HG02885 (cell line): ENCODE results near the gene DYNC2LI1.
"Not testable (repeated sequence)": the region's sequence is repeated elsewhere in the genome, so short reads cannot be mapped to it uniquely, and the experiment has no call there.

ENCODE experiments used
- ATAC-seq: cut with Tn5 transposase; IDR thresholded peaks from one replicate; pipeline ENCODE4 v1.9.1; 2021; ENCODE audit warnings: mild to moderate bottlenecking; ENCODE audit not compliant: unreplicated experiment, poor library complexity

Gene DYNC2LI1

GRCh38 chr2:43773876-43774613 lies at the start of gene DYNC2LI1:
Gene DYNC2LI1, plus strand, starts transcription at chr2:43774039. Its CDS starts 100 bp downstream, at chr2:43774139.
- peak; percentile 100 for ATAC-seq

DNA sequence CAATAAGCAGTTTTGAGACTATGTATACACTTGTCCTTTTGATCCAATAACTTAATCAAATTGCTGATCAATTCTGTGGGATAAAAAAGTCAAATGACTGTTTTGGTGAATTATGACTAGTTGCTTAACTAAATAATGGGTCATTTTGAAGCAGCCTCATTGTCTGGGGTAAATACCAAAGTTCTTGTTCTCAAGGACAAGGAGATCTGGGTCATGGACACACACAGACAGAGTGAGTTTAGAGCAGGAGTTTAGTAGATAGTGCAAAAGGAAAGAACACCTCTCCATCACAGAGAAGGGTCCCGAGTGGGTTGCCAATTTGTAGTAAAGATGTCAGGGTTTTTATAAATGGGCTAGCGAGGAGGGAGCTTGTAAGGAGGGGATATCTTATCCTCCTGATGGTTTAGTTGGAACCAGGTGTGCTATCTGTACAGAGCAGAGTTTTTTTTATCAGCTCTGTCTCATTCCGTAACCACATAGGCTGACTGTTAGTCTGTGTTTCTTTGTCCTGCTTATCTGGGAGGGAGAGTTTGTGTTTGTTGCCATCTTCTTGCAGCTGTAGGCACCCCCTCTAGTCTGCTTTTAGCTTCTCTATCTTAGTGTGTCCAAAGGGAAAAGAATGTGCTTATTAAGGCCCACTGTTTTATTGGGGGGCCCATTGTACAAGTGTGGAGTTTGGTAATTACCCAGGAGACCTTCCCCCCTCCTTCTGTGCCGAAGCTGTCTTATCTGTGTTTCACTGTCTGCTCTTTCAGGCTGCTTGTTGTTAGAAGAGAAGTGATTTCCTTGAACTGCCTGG lies 48.9 kb upstream of the DYNC2LI1 start:
- no peak for ATAC-seq

DNA sequence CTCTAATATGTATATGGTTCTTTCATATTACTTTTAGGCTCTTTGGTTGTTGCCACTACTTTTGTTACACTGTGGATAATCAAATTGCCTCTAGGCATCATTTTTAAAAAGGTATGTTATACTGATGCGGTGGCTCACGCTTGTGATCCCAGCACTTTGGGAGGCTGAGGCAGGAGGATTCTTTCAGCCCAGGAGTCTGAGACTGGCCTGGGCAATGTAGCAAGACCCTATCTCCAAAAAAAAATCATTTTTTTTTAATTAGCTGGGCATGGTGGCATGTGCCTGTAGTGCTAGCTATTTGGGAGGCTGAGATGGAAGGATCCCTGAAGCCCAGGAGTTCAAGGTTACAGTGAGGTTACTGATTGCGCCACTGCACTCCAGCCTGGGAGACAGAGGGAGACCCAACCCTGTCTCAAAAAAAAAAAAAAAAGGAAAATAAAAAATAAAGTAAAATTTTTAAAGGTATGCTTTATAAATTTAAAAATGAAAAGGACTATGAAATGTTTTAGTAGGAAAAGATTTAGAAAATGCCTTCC lies 48.1 kb upstream of the DYNC2LI1 start:
- no peak for ATAC-seq

GRCh38 chr2:43726961-43727633 lies 46.7 kb upstream of the DYNC2LI1 start:
- ATAC-seq = not testable (repeated sequence)

GRCh38 chr2:43727634-43728014 lies 46.2 kb upstream of the DYNC2LI1 start:
- ATAC-seq = no peak

- no peak for ATAC-seq
These were observed 44.2 kb upstream of the DYNC2LI1 start for GRCh38 chr2:43729491-43730174.

- no peak for ATAC-seq
These were observed 42.6 kb upstream of the DYNC2LI1 start for GRCh38 chr2:43731211-43731610.

DNA sequence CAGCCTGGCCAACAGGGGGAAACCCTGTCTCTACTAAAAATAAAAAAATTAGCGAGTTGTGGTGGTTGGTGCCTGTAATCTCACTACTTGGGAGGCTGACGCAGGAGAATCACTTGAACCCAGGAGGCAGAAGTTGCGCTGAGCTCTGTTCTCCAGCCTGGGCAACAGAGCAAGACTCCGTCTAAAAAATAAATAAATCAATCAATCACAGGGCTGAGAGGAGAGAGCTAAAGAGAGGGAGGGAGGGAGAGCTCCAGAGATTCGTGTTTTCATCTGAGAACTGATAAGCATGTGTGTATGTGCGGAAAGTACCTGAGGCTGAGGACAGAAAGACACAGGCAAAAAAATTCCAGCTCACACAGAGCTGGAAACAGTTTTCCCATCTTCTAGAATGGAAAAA lies 37.2 kb upstream of the DYNC2LI1 start:
- ATAC-seq = no peak

DNA sequence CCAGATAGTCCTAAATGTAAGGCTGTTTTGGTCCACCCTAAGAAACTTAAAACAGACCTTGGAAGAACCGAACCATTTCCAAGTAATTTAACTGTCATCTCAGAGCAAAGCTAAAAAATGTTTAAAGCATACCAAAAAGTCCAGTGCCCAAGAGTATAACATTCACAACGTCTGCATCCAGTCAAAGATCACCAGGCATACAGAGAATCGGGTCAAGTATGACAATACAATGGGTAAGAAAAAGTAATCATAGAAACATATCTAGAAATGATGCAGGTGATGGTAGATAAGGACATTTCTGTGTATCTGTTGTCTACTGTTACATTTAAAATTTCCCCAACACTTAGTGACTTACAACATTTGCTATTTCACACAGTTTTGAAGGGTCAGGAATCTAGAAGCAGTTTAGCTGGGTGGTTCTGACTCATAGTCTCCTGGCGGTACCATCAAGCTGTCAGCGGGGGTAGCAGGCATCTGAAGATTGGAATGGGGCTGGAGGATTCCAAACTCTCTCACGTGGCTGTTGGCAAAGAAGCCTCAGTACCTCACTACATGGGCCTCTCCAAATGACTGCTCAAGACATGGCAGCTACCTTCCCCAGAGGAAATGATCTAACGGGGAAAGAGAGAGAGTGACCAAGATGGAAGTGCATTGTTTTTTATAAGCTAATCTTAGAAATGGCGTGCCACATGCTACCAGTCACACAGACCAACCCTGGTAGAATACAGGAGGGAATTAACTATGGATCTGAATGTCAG lies 36.6 kb upstream of the DYNC2LI1 start:
- ATAC-seq = no peak

GRCh38 chr2:43737855-43738254 lies 36.0 kb upstream of the DYNC2LI1 start:
- ATAC-seq = no peak

- ATAC-seq = no peak
These were observed 35.6 kb upstream of the DYNC2LI1 start for GRCh38 chr2:43738257-43738656.

DNA sequence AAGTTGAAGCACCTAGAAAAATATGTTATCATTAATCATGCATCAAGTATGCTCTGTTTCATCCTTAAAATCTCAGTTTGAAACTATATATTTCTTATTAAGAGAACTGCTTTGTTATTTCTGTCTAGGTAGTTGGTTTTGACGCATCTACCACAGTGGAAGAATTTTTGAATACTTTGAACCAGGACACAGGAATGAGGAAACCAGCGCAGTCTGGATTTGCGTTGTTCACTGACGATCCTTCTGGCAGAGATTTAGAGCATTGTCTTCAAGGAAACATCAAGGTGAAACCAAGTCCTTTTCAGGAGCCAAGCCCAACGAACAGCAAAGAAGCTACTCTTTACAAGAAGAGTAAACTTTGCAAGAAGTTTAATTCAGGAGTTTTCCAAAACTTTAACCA lies 30.1 kb upstream of the DYNC2LI1 start:
- ATAC-seq = no peak

DNA sequence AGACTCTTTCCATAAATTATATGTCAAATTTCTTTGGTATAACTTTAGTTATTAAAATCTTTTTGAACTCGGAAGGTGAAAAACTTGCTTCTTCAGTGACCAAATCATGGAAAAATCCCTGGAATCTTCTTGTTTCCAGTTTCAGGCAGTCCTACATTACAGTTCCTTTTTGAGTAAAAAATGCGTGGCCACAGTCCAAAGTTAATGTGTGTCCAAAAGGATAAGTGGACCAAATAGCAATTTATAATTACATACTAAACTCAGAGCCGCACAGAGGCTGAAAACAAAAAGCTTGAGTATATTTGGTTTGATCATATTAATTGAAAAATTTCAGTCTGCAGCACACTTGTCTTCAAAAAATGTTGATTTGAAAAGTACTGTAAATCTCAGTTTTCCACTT lies 28.4 kb upstream of the DYNC2LI1 start:
- ATAC-seq = no peak

- ATAC-seq = no peak
These were observed 25.5 kb upstream of the DYNC2LI1 start for GRCh38 chr2:43748333-43748732.

DNA sequence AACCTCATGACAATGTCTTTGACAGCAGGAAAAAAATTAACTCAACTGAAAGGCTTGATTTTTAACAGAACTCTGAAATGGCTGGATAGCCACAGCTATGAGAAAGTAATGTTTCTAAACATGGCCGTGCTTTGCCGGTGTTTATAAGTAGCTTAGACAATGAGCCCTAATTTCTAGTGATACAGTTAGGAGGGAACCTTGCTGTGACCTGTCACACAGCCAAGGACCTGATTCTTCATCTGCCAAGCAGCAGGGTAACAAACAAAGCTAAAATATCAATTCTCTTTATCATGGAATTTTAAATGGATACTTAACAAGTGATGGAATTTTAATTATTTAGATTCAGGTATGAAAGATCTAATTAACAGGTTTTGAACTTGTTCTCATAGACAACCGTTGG lies 24.3 kb upstream of the DYNC2LI1 start:
- no peak for ATAC-seq

- no peak for ATAC-seq
These were observed 22.3 kb upstream of the DYNC2LI1 start for GRCh38 chr2:43751476-43751990.

DNA sequence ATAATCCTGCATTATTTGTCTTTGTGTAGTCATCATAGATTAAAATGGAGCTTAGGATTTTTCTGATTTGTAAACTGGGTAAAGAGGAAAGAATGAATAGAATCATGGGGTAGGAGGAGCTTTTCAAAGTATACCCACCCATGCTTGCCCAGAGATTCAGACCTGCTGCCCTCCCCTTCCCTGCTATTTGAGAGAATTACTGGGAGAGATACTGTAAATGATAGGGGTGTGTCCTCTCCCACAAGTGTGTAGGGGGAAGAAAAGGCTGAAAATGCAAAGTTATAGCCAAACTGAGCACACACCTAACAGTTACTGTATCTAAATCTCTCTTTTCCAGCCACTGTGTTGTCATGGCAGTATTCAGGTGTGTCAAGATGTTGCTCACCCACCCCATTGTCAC lies 21.5 kb upstream of the DYNC2LI1 start:
- no peak for ATAC-seq

GRCh38 chr2:43754180-43754579 lies 19.7 kb upstream of the DYNC2LI1 start:
- no peak for ATAC-seq

DNA sequence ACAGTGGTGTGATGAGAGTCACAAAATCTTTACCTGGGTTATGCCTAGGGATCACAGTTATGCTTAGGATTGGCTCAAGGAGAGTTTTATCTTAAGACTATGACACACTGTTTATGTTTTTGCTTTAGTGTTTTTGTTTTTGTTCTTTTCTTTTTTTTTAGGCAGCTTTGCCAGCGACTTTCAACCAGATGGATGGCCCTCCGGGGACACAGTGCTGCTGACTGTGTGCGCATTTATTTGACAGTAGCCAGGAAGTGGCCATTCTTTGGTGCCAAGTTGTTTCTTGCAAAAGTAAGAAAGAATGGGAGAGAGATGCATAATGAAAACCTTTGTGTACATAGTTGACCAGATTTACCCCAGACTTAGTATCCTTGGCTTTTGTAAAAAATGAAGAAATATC lies 15.1 kb upstream of the DYNC2LI1 start:
- no peak for ATAC-seq
